K562 (cell line): Measurements from ENCODE around the gene CSF2. TPM values are rescaled to one million over a fixed set of nuclear protein-coding genes. Genes with fewer than 3 reads are reported as not detected.

Experiments
- ATAC-seq: fragments of 200-7000 bp; cut with Tn5 transposase; 3 replicates; pipeline ENCODE4 v1.9.1; 2020; ENCODE audit warnings: moderate library complexity
- BruUV-seq: library from RNA; stranded (reverse); fragments of 400-500 nt; replicated peaks from 2 replicates; lab custom pipeline; 2021; lab: Mats Ljungman, UMichigan
- CTCF ChIA-PET: fragments of 300-600 bp; formaldehyde crosslinking; extraction: SDS; loops from one replicate; lab custom pipeline; 2021; ENCODE audit warnings: low intra/inter-chr PET ratio; lab: Yijun Ruan, JAX
- POLR2A ChIA-PET: fragments of 300-600, 350-650 bp; sonication (Branson Sonifier 250); formaldehyde crosslinking; extraction: SDS; loops from one replicate; lab custom pipeline; 2021; ENCODE audit warnings: antibody characterized with exemption, inconsistent platforms; lab: Yijun Ruan, JAX
- DNase-seq, 4 experiments: peaks; one replicate each; pipeline versions ENCODE4 v3.0.0 to v3.0.0-alpha.2; 2011 to 2018; ENCODE audit warnings: low spot score in 3 of 4, mixed read lengths in 3 of 4; ENCODE audit errors: extremely low read depth in 1 of 4
- FAIRE-seq: peaks from 2 replicates; lab custom pipeline; 2011; peaks lifted over from hg19 to GRCh38; lab: Jason Lieb, UNC
- H2AFZ ChIP-seq: 2 replicates; pipeline ENCODE4 v1.6.0; 2011; ENCODE audit warnings: low read depth, low read length, control low read depth, inconsistent platforms
- H3K27ac ChIP-seq: fragments of 200-600 bp; 3 replicates; pipeline ENCODE4 v1.8.0; 2011; ENCODE audit warnings: low read depth, mild to moderate bottlenecking, control low read depth, inconsistent platforms, low read length, moderate library complexity, mixed read lengths; ENCODE audit errors: extremely low read depth
- H3K27me3 ChIP-seq, 2 experiments: fragments of 300-600 bp in 1 of 2; 2 replicates in 1 of 2; 3 replicates in 1 of 2; pipeline versions ENCODE4 v1.6.0 to v1.8.0; 2011; ENCODE audit warnings: inconsistent platforms in 2 of 2, low read length in 2 of 2, mild to moderate bottlenecking in 1 of 2, mixed read lengths in 1 of 2, moderate library complexity in 1 of 2; ENCODE audit not compliant: control insufficient read depth in 2 of 2, insufficient read depth in 2 of 2
- H3K36me3 ChIP-seq: fragments of 300-600 bp; 3 replicates; pipeline ENCODE4 v1.8.0; 2011; ENCODE audit warnings: mild to moderate bottlenecking, low read length, inconsistent platforms; ENCODE audit not compliant: control insufficient read depth, insufficient read depth
- H3K4me1 ChIP-seq, 2 experiments: fragments of 200-600 bp in 1 of 2; replicated peaks in 1 of 2; 2 replicates in 1 of 2; 3 replicates in 1 of 2; pipeline versions ENCODE4 v1.5.1 to v1.8.0; 2011; ENCODE audit warnings: inconsistent platforms in 2 of 2, low read length in 2 of 2, mild to moderate bottlenecking in 1 of 2, mixed read lengths in 1 of 2, moderate library complexity in 1 of 2; ENCODE audit not compliant: control insufficient read depth in 2 of 2, insufficient read depth in 2 of 2
- H3K4me2 ChIP-seq: 2 replicates; pipeline ENCODE4 v1.6.1; 2011; ENCODE audit warnings: low read length, control low read depth, inconsistent platforms, mixed read lengths; ENCODE audit not compliant: insufficient read depth
- H3K4me3 ChIP-seq: fragments of 200-600 bp; sonication (generic), shearing (Covaris generic); 2 replicates; pipeline ENCODE4 v1.5.1; 2016; ENCODE audit warnings: control low read depth, inconsistent platforms
- H3K79me2 ChIP-seq: fragments of 200-600 bp; 3 replicates; pipeline ENCODE4 v1.8.0; 2011; ENCODE audit warnings: low read length, inconsistent platforms; ENCODE audit not compliant: control insufficient read depth, insufficient read depth
- H3K9ac ChIP-seq, 2 experiments: 2 replicates each; pipeline versions ENCODE4 v1.6.0 to v1.6.1; 2011; ENCODE audit warnings: low read depth in 2 of 2, low read length in 2 of 2, control low read depth in 1 of 2, inconsistent platforms in 1 of 2, mild to moderate bottlenecking in 1 of 2, mixed read lengths in 1 of 2; ENCODE audit not compliant: insufficient read depth in 1 of 2
- H3K9me1 ChIP-seq: one replicate; pipeline ENCODE4 v1.6.0; 2011; ENCODE audit warnings: inconsistent platforms, mild to moderate bottlenecking, low read length, moderate library complexity; ENCODE audit not compliant: control insufficient read depth, insufficient read depth
- H3K9me3 ChIP-seq: replicated peaks from 2 replicates; pipeline ENCODE4 v1.5.1; 2011; ENCODE audit warnings: low read depth, low read length, inconsistent platforms; ENCODE audit not compliant: control insufficient read depth, insufficient read depth
- H4K20me1 ChIP-seq: replicated peaks from 2 replicates; pipeline ENCODE4 v1.6.1; 2011; ENCODE audit warnings: low read length, inconsistent platforms, mixed read lengths; ENCODE audit not compliant: control insufficient read depth, insufficient read depth
- EP300 ChIP-seq: IDR thresholded peaks from 2 replicates; pipeline ENCODE4 v1.6.1; 2012; ENCODE audit warnings: low read length, improper control_type of control experiment
- FUS ChIP-seq: fragments of 200-400 bp; formaldehyde crosslinking; optimal IDR thresholded peaks from 2 replicates; pipeline ENCODE3; 2017; ENCODE audit warnings: low read depth, low read length
- GABPA ChIP-seq: fragments of 200-800 bp; sonication (Bioruptor generic); conservative IDR thresholded peaks from 2 replicates; pipeline ENCODE4 v1.6.1; 2016; ENCODE audit warnings: low read depth, missing genetic modification characterization, missing compliant biosample characterization
- GTF2E2 ChIP-seq: fragments of 200-800 bp; sonication (Bioruptor generic); IDR thresholded peaks from 2 replicates; pipeline ENCODE4 v1.6.1; 2016; ENCODE audit warnings: missing genetic modification characterization, missing compliant biosample characterization
- MAFG ChIP-seq: fragments of 450-650 bp; conservative IDR thresholded peaks from 2 replicates; pipeline ENCODE4 v1.6.1; 2016; ENCODE audit warnings: missing genetic modification characterization, missing compliant biosample characterization
- MEIS2 ChIP-seq: fragments of 450-650 bp; IDR thresholded peaks from 2 replicates; pipeline ENCODE4 v1.6.1; 2014; ENCODE audit warnings: mild to moderate bottlenecking; ENCODE audit not compliant: partially characterized antibody
- MIER1 ChIP-seq: fragments of 450-650 bp; IDR thresholded peaks from 2 replicates; pipeline ENCODE4 v1.6.1; 2016; ENCODE audit warnings: antibody characterized with exemption, mild to moderate bottlenecking, low read depth
- POLR2AphosphoS2 ChIP-seq: IDR thresholded peaks from 2 replicates; pipeline ENCODE4 v1.6.1; 2012; ENCODE audit warnings: low read length, improper control_type of control experiment
- RBM17 ChIP-seq: fragments of 200-400 bp; formaldehyde crosslinking; IDR thresholded peaks from 2 replicates; pipeline ENCODE4 v1.6.1; 2017; ENCODE audit warnings: low read depth, mild to moderate bottlenecking, low read length, borderline replicate concordance
- SMAD2 ChIP-seq: fragments of 150-350 bp; IDR thresholded peaks from 2 replicates; pipeline ENCODE4 v1.6.1; 2014; ENCODE audit warnings: low read depth, mild to moderate bottlenecking, low read length
- SMAD4 ChIP-seq: fragments of 250-450 bp; sonication (Bioruptor Pico); conservative IDR thresholded peaks from 2 replicates; pipeline ENCODE4 v1.8.0; 2021; ENCODE audit warnings: inconsistent platforms, mild to moderate bottlenecking, moderate library complexity
- ZNF239 ChIP-seq: fragments of 250-450 bp; sonication (Bioruptor Pico); IDR thresholded peaks from 2 replicates; pipeline ENCODE4 v1.4.0; 2020; ENCODE audit warnings: mild to moderate bottlenecking
- ZNF274 ChIP-seq: IDR thresholded peaks from 2 replicates; pipeline ENCODE4 v1.6.1; 2011; ENCODE audit warnings: low read depth, mild to moderate bottlenecking, low read length, moderate library complexity, borderline replicate concordance
- ZNF354B ChIP-seq: fragments of 250-450 bp; sonication (Bioruptor Pico); IDR thresholded peaks from 2 replicates; pipeline ENCODE4 v1.4.0; 2020
- ZNF75A ChIP-seq: fragments of 450-650 bp; formaldehyde crosslinking; IDR thresholded peaks from 2 replicates; pipeline ENCODE4 v1.4.0; 2020; ENCODE audit warnings: mild to moderate bottlenecking
- ZNF76 ChIP-seq: fragments of 250-450 bp; sonication (Bioruptor Pico); IDR thresholded peaks from 2 replicates; pipeline ENCODE4 v1.4.0; 2020; ENCODE audit warnings: mild to moderate bottlenecking, moderate library complexity, borderline replicate concordance
- ZNF764 ChIP-seq: fragments of 250-450 bp; sonication (Bioruptor Pico); IDR thresholded peaks from 2 replicates; pipeline ENCODE4 v1.4.0; 2020; ENCODE audit warnings: low read depth, mild to moderate bottlenecking, moderate library complexity
- in situ Hi-C: fragments of 300-500 bp; cut with MboI; formaldehyde crosslinking; loops from 4 replicates; pipeline ENCODE4 v1.15.0; 2018; ENCODE audit warnings: inconsistent platforms, mixed read lengths
- intact Hi-C: fragments of 100-400 bp; cut with micrococcal nuclease; formaldehyde crosslinking; loops from 2 replicates; pipeline ENCODE4 v1.14.2; 2022
- polyA plus RNA-seq, 8 experiments: library from polyadenylated mRNA; depleted of rRNA in 4 of 8; stranded (reverse) in 5 of 8; unstranded in 3 of 8; fragments of >200 nt; fragmentation: Nextera tagmentation in 2 of 8; fragmentation: Illumina TruSeq in 1 of 8; extraction: Ambion mirVana in 2 of 8; extraction: Trizol in 1 of 8; gene quantifications; 2 replicates each; pipeline versions ENCODE4 v1.2.1 to v1.2.3, GENCODE V29; 2011 to 2014; ENCODE audit warnings: inconsistent platforms in 1 of 8, missing spikeins in 1 of 8
- total RNA-seq, 7 experiments: library from RNA; depleted of rRNA in 6 of 7; stranded (reverse); fragments of >200 nt in 6 of 7; fragmentation: Illumina TruSeq in 2 of 7; extraction: Trizol in 2 of 7; gene quantifications; 2 replicates each; pipeline versions ENCODE4 v1.2.1 to v1.2.3, GENCODE V29; 2011 to 2021; ENCODE audit warnings: low replicate concordance in 1 of 7
- TF ChIP-seq, protein P1 (sequence below), 2 experiments: fragments of 450-650 bp in 1 of 2; sonication (generic) in 1 of 2; formaldehyde crosslinking in 1 of 2; IDR thresholded peaks in 1 of 2; conservative IDR thresholded peaks in 1 of 2; 2 replicates each; pipeline versions ENCODE4 v1.6.1 to v1.8.1; 2016 to 2023; ENCODE audit warnings: mild to moderate bottlenecking in 2 of 2, moderate library complexity in 2 of 2, inconsistent platforms in 1 of 2, missing genetic modification reagents in 1 of 2
- TF ChIP-seq, protein P2 (sequence below), 2 experiments: IDR thresholded peaks in 1 of 2; conservative IDR thresholded peaks in 1 of 2; 2 replicates each; pipeline ENCODE4 v1.6.1; 2016; ENCODE audit warnings: low read depth in 2 of 2, mild to moderate bottlenecking in 1 of 2, missing compliant biosample characterization in 1 of 2, missing genetic modification characterization in 1 of 2, moderate library complexity in 1 of 2

CSF2 gene
- total and polyA plus RNA-seq, 9 of the 15 experiments (the other 6 are each of a cell fraction or from before 2014, with no cell fraction given), result 0.25 to 0.29 TPM; not detected in 7

DNA sequence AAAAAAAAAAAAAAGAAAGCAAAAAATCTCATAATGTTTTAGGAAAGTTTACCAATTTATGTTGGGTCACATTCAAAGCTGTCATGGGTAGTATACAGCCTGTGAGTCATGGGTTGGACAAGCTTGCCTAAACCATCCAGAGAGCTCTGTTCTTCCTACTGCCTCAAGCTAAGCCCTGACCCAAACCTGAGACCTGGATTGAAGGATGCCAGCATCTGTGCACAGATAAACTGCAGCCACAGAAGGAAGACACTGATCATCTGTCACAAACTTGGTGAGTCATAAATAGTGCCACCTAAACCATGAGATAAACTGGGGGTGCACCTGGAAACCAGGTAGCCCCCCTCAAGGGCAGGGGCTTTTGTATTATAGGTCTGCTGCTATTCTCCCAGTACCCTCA lies 31.0 kb downstream of the CSF2 start:
- Histone ChIP-seq H3K79me2 (no peaks in the 10 kb centered on the region), H3K4me1 (peaks cover 26 to 49% of the 10 kb centered on the region in 2 experiments), H4K20me1 (peaks cover 8% of the 10 kb centered on the region; the same call in 1 of the 2 replicates), H3K4me3 (no peak overlapping the region), H3K36me3 (no peaks in the 10 kb centered on the region; the same call in 2 of the 3 replicates), H3K9me1 (no peaks in the 10 kb centered on the region), H3K27me3 (no peaks in the 10 kb centered on the region), H3K9me3 (no peaks in the 10 kb centered on the region), H3K27ac (no peak overlapping the region), H3K9ac (no peak overlapping the region), H3K4me2 (no peak overlapping the region), H2AFZ (no peak overlapping the region)
- intact Hi-C loops, result no loop called here
- BruUV-seq, result no TSS peak
- CTCF ChIA-PET, result no interaction called here
- in situ Hi-C loops, result no loop called here
- no peak for FAIRE-seq
- POLR2A ChIA-PET, result interaction anchor here (0.6 kb wide), 1 partner anchor 55 kb away, joined by 3 read pairs; no protein-coding TSS in a partner anchor
- no peak for ATAC-seq
- no peak for DNase-seq
- TF ChIP-seq ZNF239 (CRISPR knock-in tag) (no peak), ZNF274 (no peak), GABPA (tag) (no peak), FUS (no peak), POLR2AphosphoS2 (no peak), ZNF76 (CRISPR knock-in tag) (no peak), GTF2E2 (tag) (no peak), ZNF354B (CRISPR knock-in tag) (no peak), SMAD4 (CRISPR knock-in tag) (no peak), MEIS2 (peak; percentile 11), RBM17 (no peak), MIER1 (no peak), MAFG (tag) (no peak), EP300 (no peak), SMAD2 (no peak), ZNF764 (no peak), ZNF75A (CRISPR knock-in tag) (no peak)
- TF ChIP-seq, protein P1, sequence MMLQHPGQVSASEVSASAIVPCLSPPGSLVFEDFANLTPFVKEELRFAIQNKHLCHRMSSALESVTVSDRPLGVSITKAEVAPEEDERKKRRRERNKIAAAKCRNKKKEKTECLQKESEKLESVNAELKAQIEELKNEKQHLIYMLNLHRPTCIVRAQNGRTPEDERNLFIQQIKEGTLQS (IDR thresholded peaks at IDR 0.05), result peak; percentile 32
- TF ChIP-seq, protein P1 (CRISPR knock-in tag; conservative IDR thresholded peaks at IDR 0.05), result no peak
- TF ChIP-seq, protein P2, sequence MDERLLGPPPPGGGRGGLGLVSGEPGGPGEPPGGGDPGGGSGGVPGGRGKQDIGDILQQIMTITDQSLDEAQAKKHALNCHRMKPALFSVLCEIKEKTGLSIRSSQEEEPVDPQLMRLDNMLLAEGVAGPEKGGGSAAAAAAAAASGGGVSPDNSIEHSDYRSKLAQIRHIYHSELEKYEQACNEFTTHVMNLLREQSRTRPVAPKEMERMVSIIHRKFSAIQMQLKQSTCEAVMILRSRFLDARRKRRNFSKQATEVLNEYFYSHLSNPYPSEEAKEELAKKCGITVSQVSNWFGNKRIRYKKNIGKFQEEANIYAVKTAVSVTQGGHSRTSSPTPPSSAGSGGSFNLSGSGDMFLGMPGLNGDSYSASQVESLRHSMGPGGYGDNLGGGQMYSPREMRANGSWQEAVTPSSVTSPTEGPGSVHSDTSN (CRISPR knock-in tag; IDR thresholded peaks at IDR 0.05; ENCODE audit: low read depth), result no peak
- TF ChIP-seq, protein P2 (tag; conservative IDR thresholded peaks at IDR 0.05; ENCODE audit: low read depth), result no peak
